RWPE1 (cell line): ENCODE results near the gene SRF.

Source experiments
- CTCF ChIA-PET: fragments of 350-600 bp; sonication (Branson Sonifier 250); formaldehyde crosslinking; extraction: SDS; loops from one replicate; lab custom pipeline; 2021; lab: Yijun Ruan, JAX
- POLR2A ChIA-PET: fragments of 400-600 bp; formaldehyde crosslinking; extraction: SDS; loops from one replicate; lab custom pipeline; 2020; ENCODE audit warnings: antibody characterized with exemption; ENCODE audit not compliant: low non-redundant PET; lab: Yijun Ruan, JAX
- DNase-seq: peaks from one replicate; pipeline ENCODE4 v3.0.0; 2012; ENCODE audit warnings: low spot score
- H3K27ac ChIP-seq: fragments of 450-650 bp; 2 replicates; pipeline ENCODE4 v1.5.1; 2017
- CTCF ChIP-seq: fragments of 450-650 bp; conservative IDR thresholded peaks from 2 replicates; pipeline ENCODE4 v1.5.1; 2017; ENCODE audit warnings: low read depth, mild to moderate bottlenecking

SRF gene

DNA sequence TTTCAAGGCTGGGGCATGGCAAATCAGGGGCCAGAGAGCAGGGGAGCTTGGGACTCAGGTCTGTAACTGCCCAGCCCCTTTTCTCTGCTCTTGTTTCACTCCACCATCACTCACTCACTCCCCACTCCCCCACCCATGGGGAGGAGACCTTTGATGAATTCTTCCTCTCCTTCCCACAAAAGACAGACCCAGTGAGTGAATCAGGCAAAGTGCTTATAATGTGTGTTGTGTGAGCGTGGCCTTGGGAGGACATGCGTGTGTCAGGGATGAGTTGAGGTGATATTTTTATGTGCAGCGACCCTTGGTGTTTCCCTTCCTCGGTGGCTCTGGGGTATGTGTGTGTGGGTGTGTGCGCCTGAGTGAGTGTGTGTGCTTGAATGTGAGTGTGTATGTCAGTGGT, 9.9 kb downstream of the SRF start:
- CTCF ChIA-PET: no interaction called here
- H3K27ac ChIP-seq: peak overlapping the region; percentile 83
- no peak for TF ChIP-seq CTCF
- POLR2A ChIA-PET: interaction anchor here (0.6 kb wide), 1 partner anchor 153 kb away, joined by 3 read pairs; no protein-coding TSS in a partner anchor
- DNase-seq: no peak

DNA sequence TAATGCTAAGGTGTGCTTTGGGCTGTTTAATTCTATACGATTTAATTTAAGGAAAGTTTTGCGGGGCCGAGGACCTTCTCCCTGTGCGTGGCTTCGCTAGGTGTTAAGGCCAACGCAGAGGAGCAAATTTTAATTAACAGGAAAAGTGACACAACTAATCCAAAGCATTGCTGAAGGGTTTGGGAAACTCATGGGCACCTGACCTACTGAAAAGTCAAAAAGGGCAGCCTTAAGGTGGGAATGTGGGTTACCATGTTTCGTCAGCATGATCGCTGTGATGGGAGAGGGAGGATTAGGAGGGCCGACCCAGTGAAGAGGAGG, 10.5 kb downstream of the SRF start:
- ChIA-PET POLR2A (no interaction called here), CTCF (no interaction called here)
- no peak for TF ChIP-seq CTCF
- no peak for DNase-seq
- peak overlapping the region; percentile 83 for H3K27ac ChIP-seq

GRCh38 chr6:43181942-43182860, 11.1 kb downstream of the SRF start, which contains the start of gene CUL9:
Gene CUL9 (plus strand): TSS chr6:43182196. CDS start chr6:43184311, 2,115 bp downstream.
- H3K27ac ChIP-seq: peak within 1 kb of the TSS; percentile 83
- ChIA-PET CTCF (interaction anchor here (0.6 kb wide), 1 partner anchor 252 kb away, joined by 3 read pairs; no protein-coding TSS in a partner anchor), POLR2A (interaction anchor here (0.7 kb wide), 1 partner anchor 45 kb away, joined by 3 read pairs; no protein-coding TSS in a partner anchor)
- peak; percentile 63 for DNase-seq
- no peak for TF ChIP-seq CTCF

- H3K27ac ChIP-seq: no peak overlapping the region
- no peak for TF ChIP-seq CTCF
- POLR2A ChIA-PET: no interaction called here
- CTCF ChIA-PET: no interaction called here
- DNase-seq: no peak
Measured at GRCh38 chr6:43183441-43183840, 12.4 kb downstream of the SRF start.

GRCh38 chr6:43184268-43184985, 13.4 kb downstream of the SRF start:
- no peak for DNase-seq
- ChIA-PET CTCF (interaction anchor here (1.2 kb wide), 1 partner anchor 45 kb away, joined by 4 read pairs; the partner anchor contains the start of gene DNPH1), POLR2A (no interaction called here)
- no peak overlapping the region for H3K27ac ChIP-seq
- TF ChIP-seq CTCF: no peak

DNA sequence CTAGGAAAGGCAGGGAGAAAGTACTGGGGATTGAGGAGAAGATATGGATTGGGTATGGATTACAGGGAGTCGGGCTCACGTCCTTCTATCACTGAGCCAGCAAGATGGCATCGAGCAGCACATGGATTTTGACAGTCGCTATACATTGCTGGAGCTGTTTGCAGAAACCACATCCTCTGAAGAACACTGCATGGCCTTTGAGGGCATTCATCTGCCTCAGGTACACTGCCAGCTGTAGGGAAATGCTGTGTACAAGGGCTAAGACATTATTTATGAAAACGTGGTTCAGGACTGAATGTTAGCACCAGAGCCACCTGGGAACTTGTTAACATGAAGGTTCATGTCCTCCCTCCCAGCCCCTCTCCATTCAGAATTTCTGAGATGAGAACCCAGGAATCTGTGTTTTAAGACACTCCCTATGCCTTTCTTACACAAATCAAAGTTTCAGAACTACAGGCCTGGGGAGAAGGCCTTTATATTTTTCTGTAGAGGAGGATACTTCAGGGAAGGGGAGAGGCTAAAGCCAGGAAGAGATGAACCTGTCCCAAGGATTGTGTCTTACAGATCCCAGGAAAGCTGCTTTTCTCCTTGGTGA, 14.4 kb downstream of the SRF start:
- ChIA-PET CTCF (interaction anchor here (1.2 kb wide), 1 partner anchor 43 kb away, joined by 4 read pairs; the partner anchor contains the start of gene DNPH1), POLR2A (no interaction called here)
- H3K27ac ChIP-seq: 0 out of 2 replicates have a peak overlapping the region, but pooled peaks have one; percentile 50
- no peak for TF ChIP-seq CTCF
- DNase-seq: no peak
